Stomach (tissue), 9 donors: ENCODE data around the gene SSBP3. TPM values are rescaled to one million over a fixed set of nuclear protein-coding genes. Genes with fewer than 3 reads are reported as not detected.

Experiments
- DNase-seq, 2 donors: peaks; one replicate each; pipeline versions ENCODE4 v3.0.0 to v3.0.0-alpha.2; 2013 to 2019
- H3K27ac ChIP-seq, 5 donors: fragments of 200-600 bp in 4 of 5; sonication (generic) in 4 of 5; one replicate each; pipeline ENCODE4 v1.5.1; 2013 to 2019; ENCODE audit warnings: mild to moderate bottlenecking in 1 of 5, moderate library complexity in 1 of 5
- H3K27me3 ChIP-seq, 3 donors: fragments of 200-600 bp; sonication (generic); one replicate each; pipeline ENCODE4 v1.5.1; 2017 to 2019; ENCODE audit warnings: mixed run types in 1 of 3
- H3K36me3 ChIP-seq, 4 donors: fragments of 200-600 bp; sonication (generic); 1 replicate in 3 of 4; 2 replicates in 1 of 4; pipeline ENCODE4 v1.5.1; 2016 to 2019
- H3K4me1 ChIP-seq, 4 donors: fragments of 200-600 bp; sonication (generic); one replicate each; pipeline ENCODE4 v1.5.1; 2016 to 2019
- H3K4me3 ChIP-seq, 4 donors: fragments of 200-600 bp; sonication (generic) in 3 of 4; one replicate each; pipeline ENCODE4 v1.5.1; 2016 to 2019; ENCODE audit warnings: mild to moderate bottlenecking in 1 of 4
- H3K9me3 ChIP-seq, 4 donors: fragments of 200-600 bp; sonication (generic); one replicate each; pipeline ENCODE4 v1.5.1; 2016 to 2019
- CTCF ChIP-seq, 7 experiments: fragments of 450-650 bp in 4 of 7; fragments of 200-600 bp in 3 of 7; sonication (generic) in 3 of 7; IDR thresholded peaks; one replicate each; pipeline ENCODE4 v1.5.1; 2016 to 2019; ENCODE audit warnings: antibody characterized with exemption in 7 of 7, control low read depth in 2 of 7, mild to moderate bottlenecking in 1 of 7
- EP300 ChIP-seq: sonication (generic); formaldehyde crosslinking; IDR thresholded peaks from one replicate; pipeline ENCODE4 v1.6.1; 2017; ENCODE audit warnings: antibody characterized with exemption
- POLR2A ChIP-seq, 4 donors: fragments of 450-650 bp; IDR thresholded peaks; one replicate each; pipeline ENCODE4 v1.6.1; 2016; ENCODE audit warnings: antibody characterized with exemption in 4 of 4, control low read depth in 2 of 4, mild to moderate bottlenecking in 1 of 4, moderate library complexity in 1 of 4
- POLR2AphosphoS5 ChIP-seq, 3 donors: sonication (generic); formaldehyde crosslinking; IDR thresholded peaks; one replicate each; pipeline ENCODE4 v1.6.1; 2016; ENCODE audit warnings: antibody characterized with exemption in 3 of 3
- WGBS, 5 donors: extraction: QIAGEN DNeasy Blood & Tissue Kit in 3 of 5; methylation state at CpG; one replicate each; pipeline versions ENCODE4 v1.1.5 to v1.1.7; 2013 to 2018; 5-methylcytosine and 5-hydroxymethylcytosine counted together
- intact Hi-C: fragments of 100-400 bp; cut with DNase I; formaldehyde crosslinking; loops from one replicate; pipeline ENCODE4 v1.15.1; 2023; ENCODE audit warnings: low total_unique reads
- polyA plus RNA-seq, 3 donors: library from polyadenylated mRNA; stranded (reverse); fragments of 200-250 nt; gene quantifications; one replicate each; pipeline ENCODE4 v1.2.3, GENCODE V29; 2013
- total RNA-seq, 5 donors: library from RNA; depleted of rRNA; stranded (reverse); fragments of >200 nt; gene quantifications; one replicate each; pipeline versions ENCODE4 v1.1.0 to v1.2.3, GENCODE V29; 2014 to 2016
- donor health status: healthy with polysubstance abuse.
- donor health status: Bipolar disorder and iron deficiency.
- donor health status: healthy.

The SSBP3 gene
- total and polyA plus RNA-seq, 8 donors = 4.3 to 100 (median 38.1) TPM

- H3K4me3 ChIP-seq = no peak overlapping the region
- no peaks in the 10 kb centered on the region for H3K9me3 ChIP-seq
- peak overlapping the region in 2 of 5 donors; percentile 17 to 87 for H3K27ac ChIP-seq
- no peaks in the 10 kb centered on the region for H3K36me3 ChIP-seq
- TF ChIP-seq POLR2AphosphoS5 (IDR thresholded peaks at IDR 0.05) = no peak
- no peak for TF ChIP-seq CTCF (IDR thresholded peaks at IDR 0.05)
- TF ChIP-seq POLR2A (IDR thresholded peaks at IDR 0.05) = no peak
- no peak for TF ChIP-seq EP300
- no peak for DNase-seq
- 79 to 85% (median 82%) methylated on average over 10 of the region's 10 CpGs for WGBS, 5 donors
- intact Hi-C loops = no loop called here
- peaks cover 54 to 98% (median 86%) of the 10 kb centered on the region in 4 donors for H3K4me1 ChIP-seq
- no peaks in the 10 kb centered on the region for H3K27me3 ChIP-seq
Observed at GRCh38 chr1:54301497-54301896, 104.7 kb downstream of the SSBP3 start.

- Histone ChIP-seq H3K27me3 (no peaks in the 10 kb centered on the region), H3K4me3 (no peak overlapping the region), H3K36me3 (no peaks in the 10 kb centered on the region), H3K4me1 (peaks cover 65 to 99% (median 88%) of the 10 kb centered on the region in 4 donors), H3K27ac (peak overlapping the region; percentile 42 to 87 (median 84)), H3K9me3 (no peaks in the 10 kb centered on the region)
- intact Hi-C loops = no loop called here
- 44 to 79% (median 60%) methylated on average over 7 of the region's 7 CpGs for WGBS, 5 donors
- peak in 1 of 2 donors; percentile 48 for DNase-seq
- TF ChIP-seq POLR2AphosphoS5 (IDR thresholded peaks at IDR 0.05) (no peak), CTCF (IDR thresholded peaks at IDR 0.05) (no peak), POLR2A (IDR thresholded peaks at IDR 0.05) (no peak), EP300 (no peak)
Observed at GRCh38 chr1:54300401-54300800, 105.8 kb downstream of the SSBP3 start.

GRCh38 chr1:54299037-54299436 is 107.2 kb downstream of the SSBP3 start:
- Histone ChIP-seq H3K27ac (peak overlapping the region; percentile 67 to 87 (median 84)), H3K27me3 (no peaks in the 10 kb centered on the region), H3K9me3 (no peaks in the 10 kb centered on the region), H3K4me1 (peaks cover 78 to 99% (median 91%) of the 10 kb centered on the region in 4 donors), H3K4me3 (peak overlapping the region in 1 of 4 donors; percentile 6), H3K36me3 (no peaks in the 10 kb centered on the region)
- WGBS, 5 donors = 26 to 53% (median 38%) methylated on average over 7 of the region's 7 CpGs
- peak; percentile 68 to 80 for DNase-seq
- intact Hi-C loops = no loop called here
- no peak for TF ChIP-seq EP300
- TF ChIP-seq CTCF (IDR thresholded peaks at IDR 0.05) = no peak
- TF ChIP-seq POLR2A (IDR thresholded peaks at IDR 0.05) = no peak
- peak in 1 of 3 donors; percentile 66 for TF ChIP-seq POLR2AphosphoS5 (IDR thresholded peaks at IDR 0.05)

- no peaks in the 10 kb centered on the region for H3K36me3 ChIP-seq
- TF ChIP-seq CTCF (IDR thresholded peaks at IDR 0.05) (no peak), POLR2AphosphoS5 (IDR thresholded peaks at IDR 0.05) (peak in 1 of 3 donors; percentile 27), EP300 (no peak)
- H3K27me3 ChIP-seq = no peaks in the 10 kb centered on the region
- WGBS, 5 donors = 15 to 28% (median 21%) methylated on average over 20 of the region's 20 CpGs
- no peaks in the 10 kb centered on the region for H3K9me3 ChIP-seq
- H3K4me1 ChIP-seq = peaks cover 79 to 97% (median 89%) of the 10 kb centered on the region in 4 donors
- H3K4me3 ChIP-seq = peak overlapping the region in 1 of 4 donors; percentile 6
- intact Hi-C loops = no loop called here
- peak; percentile 45 to 72 for DNase-seq
- H3K27ac ChIP-seq = peak overlapping the region; percentile 67 to 87 (median 84)
Observed at GRCh38 chr1:54298284-54299033, 107.7 kb downstream of the SSBP3 start.
